NCI-H345 treated with DMSO at 0.1 percent for 48 hours (cell line): ENCODE measurements around the gene ALDH3B2.
A peak's percentile ranks its signal among the peaks of the same experiment; 100 is the strongest.
"Not testable (repeated sequence)": the region's sequence is repeated elsewhere in the genome, so short reads cannot be mapped to it uniquely, and the experiment has no call there.

ENCODE experiments used
- DNase-seq: peaks from one replicate; lab custom pipeline; 2025; ENCODE audit not compliant: unreplicated experiment; lab: John Stamatoyannopoulos, UW

The ALDH3B2 gene

GRCh38 chr11:67685641-67686332 lies 11.4 kb upstream of the ALDH3B2 start:
- not testable (repeated sequence) for DNase-seq

DNA sequence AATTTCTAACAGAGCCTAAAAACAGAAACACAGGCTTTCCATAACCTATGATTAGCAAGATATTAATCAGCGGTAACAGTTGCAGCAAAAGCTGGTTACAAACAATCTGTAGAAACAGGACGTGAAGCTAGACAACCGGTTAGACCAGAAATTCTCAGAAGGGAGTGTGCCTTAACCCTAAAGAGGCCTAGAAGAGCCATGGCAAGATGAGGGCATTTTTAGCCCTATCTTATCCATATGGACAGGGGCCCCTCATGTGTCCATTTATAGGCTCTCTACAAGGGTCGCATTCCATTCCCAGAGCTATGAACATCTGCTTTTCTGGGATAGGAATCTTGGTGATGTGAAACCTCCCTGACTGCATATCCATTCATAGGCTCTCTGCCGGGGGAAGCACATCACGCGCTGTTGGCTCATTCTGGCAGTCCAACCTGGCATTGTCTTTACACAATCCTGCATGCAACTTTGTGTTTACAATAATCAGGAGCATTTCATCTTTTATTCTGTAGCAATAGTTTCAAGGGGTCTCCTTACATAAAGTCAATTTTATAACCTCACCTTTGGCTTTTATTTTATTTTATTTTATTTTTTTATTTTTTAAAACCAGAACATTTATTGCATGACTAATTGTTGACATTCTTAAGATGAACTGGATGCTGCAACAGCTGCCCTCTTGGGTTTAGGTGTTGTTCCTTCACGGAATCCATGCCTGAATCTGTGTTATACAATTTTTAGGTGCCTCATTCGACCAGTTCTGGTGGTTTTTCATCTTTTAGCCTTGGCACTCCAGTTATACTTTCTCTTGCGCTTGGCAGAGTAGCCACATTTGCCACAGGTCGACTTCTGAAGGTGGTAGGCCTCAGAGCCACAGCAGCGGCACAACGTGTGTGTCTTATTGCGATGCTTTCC lies 8.0 kb upstream of the ALDH3B2 start:
- not testable (repeated sequence) for DNase-seq

GRCh38 chr11:67680696-67681470 lies 6.5 kb upstream of the ALDH3B2 start:
- peak; percentile 6 for DNase-seq

DNA sequence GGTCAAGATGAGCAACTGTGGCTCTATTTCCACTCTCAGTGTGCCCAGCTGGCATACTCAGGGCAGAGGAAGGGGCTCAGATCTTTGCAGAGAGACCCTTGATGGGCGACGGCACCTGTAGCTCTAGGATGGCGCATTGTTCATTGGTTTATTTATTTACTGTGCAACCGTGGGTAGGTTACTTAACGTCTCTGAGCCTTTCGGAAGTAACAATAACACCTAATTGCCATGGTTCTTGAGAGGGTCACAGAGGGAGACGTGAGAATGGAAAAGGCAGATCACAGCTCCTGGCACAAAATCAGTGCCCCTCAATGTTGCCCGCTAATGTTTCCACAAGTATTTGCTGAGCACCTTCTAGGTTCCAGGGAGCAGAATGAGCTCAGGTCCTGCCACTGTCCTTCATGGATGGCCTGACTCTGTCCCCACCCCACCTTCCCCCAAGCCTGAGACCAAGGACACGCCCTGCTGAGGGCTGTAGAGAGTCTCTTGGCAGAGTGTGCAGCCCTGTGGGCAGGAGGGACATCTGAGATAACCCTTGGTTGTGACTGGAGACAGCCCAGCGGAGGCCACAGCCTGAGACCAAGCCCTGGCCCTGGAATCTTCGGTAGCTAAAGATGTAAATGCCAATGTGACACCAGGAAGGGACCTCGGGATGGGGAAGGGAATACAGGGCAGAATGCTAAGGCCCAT lies 780 bp upstream of the ALDH3B2 start:
- no peak for DNase-seq

DNA sequence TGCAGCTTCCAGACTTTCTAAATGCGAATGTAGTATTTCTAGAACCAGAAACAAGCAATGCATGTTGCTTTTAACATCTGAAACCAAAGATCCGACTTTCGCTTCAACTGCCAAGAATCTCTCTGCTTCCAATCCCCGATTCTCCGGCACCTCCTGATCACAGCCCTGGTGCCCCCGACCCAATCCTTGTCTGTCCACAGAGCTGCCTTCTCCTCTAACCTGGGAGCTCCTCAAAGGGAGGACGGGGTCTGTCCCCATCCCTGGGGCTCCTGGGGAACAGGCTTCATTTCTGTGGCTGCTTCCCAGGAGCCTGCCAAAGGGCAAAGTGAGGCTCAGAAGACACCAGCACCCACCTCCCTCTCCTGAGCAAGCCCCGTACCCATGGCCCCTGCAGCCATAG lies 521 bp downstream of the ALDH3B2 start:
- DNase-seq: no peak

DNA sequence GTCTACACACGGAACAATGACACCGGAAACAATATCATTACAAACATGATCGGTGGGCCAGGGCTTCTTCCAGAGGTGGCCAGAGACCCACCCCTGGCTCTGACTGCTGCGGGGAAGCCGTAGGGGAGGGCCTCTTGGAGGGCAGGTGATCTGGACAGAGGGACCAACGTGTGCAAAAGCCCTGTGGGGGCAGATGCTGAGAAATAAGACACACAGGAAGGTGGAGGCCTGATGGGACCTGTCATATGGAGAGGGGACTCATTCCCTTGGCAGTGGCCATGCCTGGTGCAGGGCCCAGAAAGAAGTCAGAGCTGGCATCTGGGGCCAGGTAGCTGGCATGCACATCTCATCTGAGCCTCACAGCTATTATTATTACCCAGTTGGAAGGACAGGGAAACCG lies 1.1 kb downstream of the ALDH3B2 start:
- no peak for DNase-seq

- DNase-seq: no peak
Observed at GRCh38 chr11:67671211-67671520, 3.3 kb downstream of the ALDH3B2 start.

GRCh38 chr11:67670316-67671210 lies 3.9 kb downstream of the ALDH3B2 start:
- DNase-seq: no peak

- DNase-seq: no peak
Observed at GRCh38 chr11:67668192-67668551, 6.3 kb downstream of the ALDH3B2 start.

GRCh38 chr11:67667490-67668191 lies 6.8 kb downstream of the ALDH3B2 start:
- no peak for DNase-seq

DNA sequence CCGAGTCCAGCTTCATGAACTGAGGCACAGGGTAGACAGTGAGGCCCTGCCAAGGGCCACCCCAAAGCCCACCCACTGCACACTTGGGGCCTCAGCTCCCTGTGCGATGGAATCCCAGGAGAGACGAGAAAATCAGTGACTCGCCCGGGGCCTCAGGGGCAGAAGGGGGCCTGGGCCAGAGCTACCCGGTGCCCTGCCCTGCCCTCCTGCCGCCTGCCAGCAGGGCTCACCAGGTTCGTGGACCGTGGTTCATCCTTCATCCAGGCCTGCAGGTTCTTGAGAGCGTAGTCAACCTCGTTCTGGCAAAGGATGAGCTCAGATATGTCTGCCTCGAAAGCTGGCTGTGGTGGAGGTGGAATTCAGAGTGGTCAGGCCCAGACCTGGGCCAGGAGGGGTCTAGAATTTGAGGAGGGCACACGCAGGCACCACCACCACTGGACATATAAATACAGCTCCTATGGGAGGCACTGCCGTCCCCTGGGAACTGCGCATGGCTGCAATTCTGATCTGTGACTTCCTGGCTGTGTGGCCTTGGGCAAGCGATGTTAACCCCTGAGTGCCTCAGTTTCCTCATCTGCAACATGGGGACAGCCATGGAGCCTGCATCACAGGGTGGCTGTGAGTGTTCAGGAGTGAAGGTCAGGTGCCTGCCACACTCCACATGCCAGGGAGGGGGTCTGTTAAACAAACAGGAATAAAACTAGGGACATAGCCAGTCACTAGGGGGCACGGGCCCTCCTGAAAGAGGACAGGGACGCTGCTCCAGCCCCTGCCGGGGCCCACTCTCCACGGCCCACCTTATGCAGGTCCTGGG lies 7.5 kb downstream of the ALDH3B2 start:
- no peak for DNase-seq

DNA sequence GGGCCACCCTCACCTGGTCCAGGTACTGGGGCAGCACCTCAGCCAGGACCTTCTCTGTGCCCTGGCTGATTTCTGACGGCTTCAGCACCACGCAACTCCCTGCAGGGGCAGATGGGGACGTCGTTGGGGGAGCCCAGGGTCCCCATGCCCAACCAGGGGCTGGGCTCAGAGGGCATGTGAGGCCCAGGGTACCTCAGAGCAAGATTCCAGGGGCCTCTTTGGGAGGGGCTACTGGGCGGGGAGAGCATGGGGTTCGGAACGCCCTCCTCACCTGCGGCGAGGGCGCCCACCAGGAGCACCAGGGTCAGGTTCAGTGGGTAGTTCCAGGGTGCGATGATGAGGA lies 8.1 kb downstream of the ALDH3B2 start:
- no peak for DNase-seq

- DNase-seq: no peak
Observed at GRCh38 chr11:67665541-67666302, 8.7 kb downstream of the ALDH3B2 start.

DNA sequence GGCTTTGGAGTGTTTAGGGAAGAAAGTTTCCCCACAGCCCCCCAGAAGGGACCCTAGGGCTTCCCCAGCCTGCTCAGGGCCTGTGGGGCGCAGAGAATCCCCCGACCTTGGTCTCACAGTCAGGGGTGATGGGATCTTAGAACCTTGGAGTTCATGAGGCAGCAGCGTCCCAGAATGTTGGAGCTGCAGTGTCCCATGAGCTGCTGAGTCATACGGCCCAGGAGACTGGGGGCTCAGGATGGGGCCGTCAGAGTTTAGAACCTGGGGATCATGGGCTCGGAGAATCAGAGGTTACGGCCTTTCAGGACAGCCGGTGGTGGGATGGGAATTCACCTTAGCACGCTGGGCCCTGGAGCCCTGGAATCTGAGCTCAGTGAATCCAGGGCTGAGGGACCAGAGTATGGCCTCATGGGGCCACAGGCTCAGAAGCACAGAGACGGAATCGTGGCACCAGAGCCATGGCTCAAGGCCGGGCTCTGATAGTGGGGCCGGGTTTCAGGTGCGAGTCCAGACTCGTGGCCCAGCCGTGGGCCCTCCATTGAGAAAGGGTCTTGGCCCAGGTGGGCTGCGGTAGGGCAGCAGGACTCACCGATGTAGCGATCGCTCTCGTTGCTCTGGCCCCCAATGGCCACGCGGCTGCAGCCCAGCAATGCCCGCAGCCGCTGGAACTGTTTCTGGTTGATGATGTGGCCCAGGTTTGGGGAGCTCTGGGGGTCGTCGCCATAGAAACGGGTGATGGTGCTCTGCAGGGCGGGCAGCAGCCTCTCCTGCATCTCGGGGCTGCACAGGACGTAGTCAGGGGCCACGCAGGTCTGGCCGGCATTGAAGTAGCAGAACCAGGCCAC lies 9.5 kb downstream of the ALDH3B2 start:
- no peak for DNase-seq

DNA sequence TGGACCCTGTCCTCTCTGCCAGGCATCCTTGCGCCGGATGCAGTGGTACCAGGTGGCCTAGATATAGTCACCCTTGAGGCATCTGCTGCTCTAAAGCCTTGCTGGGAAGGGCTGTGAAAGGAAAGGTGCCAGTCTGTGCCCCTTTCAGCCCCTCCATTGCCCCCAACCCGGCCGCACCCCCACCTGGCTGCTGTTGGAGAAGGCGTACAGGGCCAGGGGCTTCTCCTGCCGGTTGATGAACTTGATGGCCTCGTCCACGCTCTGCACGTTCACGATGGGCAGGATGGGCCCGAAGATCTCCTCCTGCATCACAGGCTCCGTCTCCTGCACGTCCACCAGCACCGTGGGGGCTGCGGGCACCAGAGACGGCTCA lies 10.2 kb downstream of the ALDH3B2 start:
- DNase-seq: no peak

DNA sequence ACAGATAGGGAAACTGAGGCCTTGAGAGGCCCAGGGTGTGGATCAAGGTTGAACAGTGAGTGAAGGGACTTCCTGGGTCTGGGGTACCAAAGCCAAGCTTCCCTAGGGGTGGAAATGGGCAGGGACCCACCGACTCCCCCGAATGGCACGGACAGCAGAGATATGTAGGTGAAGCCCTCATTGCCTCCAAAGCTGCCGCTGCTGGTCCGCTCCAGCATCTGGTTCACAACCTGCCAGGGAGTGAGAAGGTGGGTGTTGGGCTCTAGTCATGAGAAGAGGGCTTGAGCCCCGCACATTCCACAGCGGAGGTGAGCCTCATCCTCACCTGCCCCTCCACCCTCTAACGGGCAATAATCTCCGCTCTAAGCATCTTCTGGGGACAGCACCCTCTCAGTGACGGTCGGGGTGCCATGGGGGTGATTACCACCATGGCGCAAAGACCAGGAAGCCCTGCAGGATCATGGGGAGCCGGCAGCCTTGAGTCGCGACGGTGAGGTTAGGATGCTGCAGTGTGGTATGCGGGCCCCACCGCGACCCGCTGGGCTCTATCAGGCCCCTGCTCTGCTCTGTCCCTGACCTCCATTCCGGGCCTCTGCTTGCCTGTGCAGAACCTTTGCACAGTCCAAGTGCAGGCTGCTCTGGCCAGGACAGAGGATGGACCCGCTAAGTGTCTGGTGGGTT lies 10.8 kb downstream of the ALDH3B2 start:
- no peak for DNase-seq
